ENCODE measurements around the gene TP53INP2.

The TP53INP2 gene

GRCh38 chr20:34762031-34762555 is 57.9 kb downstream of the TP53INP2 start:
- Histone ChIP-seq H3K79me2 (ENCODE audit: insufficient read depth, low read length) (no peaks in the 10 kb centered on the region), H3K36me3 (ENCODE audit: insufficient read depth, low read length) (peaks cover 92% of the 10 kb centered on the region), H3K27ac (ENCODE audit: low read length) (no peak overlapping the region), H3K9me3 (ENCODE audit: insufficient read depth, low read length, severe bottlenecking) (no peaks in the 10 kb centered on the region), H3K4me2 (ENCODE audit: insufficient read depth, low read length) (no peak overlapping the region), H3K27me3 (ENCODE audit: insufficient read depth, low read length, poor library complexity) (no peaks in the 10 kb centered on the region), H3K4me1 (ENCODE audit: insufficient read depth, low read length) (no peaks in the 10 kb centered on the region), H3K4me3 (ENCODE audit: low read depth in 1 of 2, low read length in 2 of 2) (no peak overlapping the region), H2AFZ (ENCODE audit: low read depth, low read length) (no peak overlapping the region), H4K20me1 (ENCODE audit: insufficient read depth, low read length) (peaks cover 4% of the 10 kb centered on the region; the same call in 1 of the 2 replicates), H3K9ac (ENCODE audit: low read depth, low read length) (no peak overlapping the region)
- DNase-seq = no peak
- no peak for ATAC-seq (ENCODE audit: insufficient read depth, low read depth)
- TF ChIP-seq CTCF (IDR thresholded peaks at IDR 0.05; ENCODE audit: borderline replicate concordance, extremely low read depth, low read length, poor library complexity, severe bottlenecking) = no peak
- TF ChIP-seq EZH2 (IDR thresholded peaks at IDR 0.05; ENCODE audit: borderline replicate concordance, low read depth, low read length, severe bottlenecking) = no peak

Data from DND-41 (cell line).